HG02885 (cell line): ENCODE data around the gene SGSM2.
"Not testable (repeated sequence)": the region's sequence is repeated elsewhere in the genome, so short reads cannot be mapped to it uniquely, and the experiment has no call there.

Source experiments
- ATAC-seq: cut with Tn5 transposase; IDR thresholded peaks from one replicate; pipeline ENCODE4 v1.9.1; 2021; ENCODE audit warnings: mild to moderate bottlenecking; ENCODE audit not compliant: unreplicated experiment, poor library complexity

Gene SGSM2

GRCh38 chr17:2336852-2337543, at the start of gene SGSM2:
Gene SGSM2, plus strand, starts transcription at chr17:2337501. Its CDS starts 188 bp downstream, at chr17:2337689.
- peak; percentile 36 for ATAC-seq

- ATAC-seq = no peak
These were observed 47.3 kb upstream of the SGSM2 start for GRCh38 chr17:2289878-2290478.

- no peak for ATAC-seq
These were observed 45.2 kb upstream of the SGSM2 start for GRCh38 chr17:2292100-2292499.

- ATAC-seq = no peak
These were observed 41.7 kb upstream of the SGSM2 start for GRCh38 chr17:2295575-2295974.

GRCh38 chr17:2297023-2297422, 40.3 kb upstream of the SGSM2 start:
- ATAC-seq = no peak

- ATAC-seq = no peak
These were observed 38.2 kb upstream of the SGSM2 start for GRCh38 chr17:2299136-2299535.

- no peak for ATAC-seq
These were observed 37.5 kb upstream of the SGSM2 start for GRCh38 chr17:2299756-2300155.

GRCh38 chr17:2302778-2303203, 34.5 kb upstream of the SGSM2 start:
- ATAC-seq = peak; percentile 5

- ATAC-seq = peak; percentile 81
These were observed 33.8 kb upstream of the SGSM2 start, which contains the start of the genes SMG6 and SRR for GRCh38 chr17:2303204-2304188. Gene SMG6, minus strand, starts transcription at chr17:2303785. Its CDS starts 65 bp downstream, at chr17:2303720. Gene SRR, plus strand, starts transcription at chr17:2303950. Its CDS starts 11,611 bp downstream, at chr17:2315561.

GRCh38 chr17:2304931-2305330, 32.4 kb upstream of the SGSM2 start:
- ATAC-seq = no peak

- no peak for ATAC-seq
These were observed 27.8 kb upstream of the SGSM2 start for GRCh38 chr17:2309338-2310154.

- ATAC-seq = no peak
These were observed 24.6 kb upstream of the SGSM2 start for GRCh38 chr17:2312736-2313135.

- ATAC-seq = not testable (repeated sequence)
These were observed 20.4 kb upstream of the SGSM2 start for GRCh38 chr17:2316916-2317205.

GRCh38 chr17:2317796-2318195, 19.5 kb upstream of the SGSM2 start:
- ATAC-seq = no peak

GRCh38 chr17:2319051-2319450, 18.2 kb upstream of the SGSM2 start:
- ATAC-seq = no peak

- no peak for ATAC-seq
These were observed 15.9 kb upstream of the SGSM2 start for GRCh38 chr17:2321399-2321798.

GRCh38 chr17:2323629-2324314, 13.5 kb upstream of the SGSM2 start:
- no peak for ATAC-seq

- ATAC-seq = no peak
These were observed 6.0 kb upstream of the SGSM2 start for GRCh38 chr17:2331303-2331702.

GRCh38 chr17:2335726-2336214, 1.5 kb upstream of the SGSM2 start:
- no peak for ATAC-seq
